ENCODE results near the gene KRTAP10-5. TPM values are rescaled to one million over a fixed set of nuclear protein-coding genes. Genes with fewer than 3 reads are reported as not detected.
"Not testable (repeated sequence)": the region's sequence is repeated elsewhere in the genome, so short reads cannot be mapped to it uniquely, and the experiment has no call there.

The KRTAP10-5 gene
- total RNA-seq, 1 donor from 2014 or later, result not detected

DNA sequence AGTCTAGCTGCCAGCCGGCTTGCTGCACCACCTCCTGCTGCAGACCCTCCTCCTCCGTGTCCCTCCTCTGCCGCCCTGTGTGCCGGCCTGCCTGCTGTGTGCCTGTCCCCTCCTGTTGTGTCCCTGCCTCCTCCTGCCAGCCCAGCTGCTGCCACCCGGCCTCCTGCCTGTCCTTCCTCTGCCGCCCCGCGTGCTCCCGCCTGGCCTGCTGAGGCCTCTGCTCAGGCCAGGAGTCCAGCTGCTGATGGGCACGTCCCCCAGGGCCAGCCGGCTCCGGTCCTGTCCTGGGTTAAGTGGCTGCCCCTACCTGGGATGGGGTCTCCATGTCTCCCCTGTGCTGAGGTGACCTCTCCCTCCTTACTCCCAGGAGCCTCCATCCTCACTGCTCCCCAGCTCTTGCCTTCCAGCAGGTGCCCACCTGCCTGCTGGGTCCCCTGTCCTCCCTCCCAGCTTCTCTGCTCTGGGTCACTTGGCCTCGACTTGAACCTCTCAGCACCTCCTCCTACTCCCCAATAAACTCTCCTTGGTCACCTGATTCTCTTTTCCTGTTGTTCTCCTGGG lies 32.3 kb upstream of the KRTAP10-5 start:
- DNase-seq (ENCODE audit: low spot score in 2 of 2, unreplicated experiment in 2 of 2), result no peak
- TF ChIP-seq, protein P1, sequence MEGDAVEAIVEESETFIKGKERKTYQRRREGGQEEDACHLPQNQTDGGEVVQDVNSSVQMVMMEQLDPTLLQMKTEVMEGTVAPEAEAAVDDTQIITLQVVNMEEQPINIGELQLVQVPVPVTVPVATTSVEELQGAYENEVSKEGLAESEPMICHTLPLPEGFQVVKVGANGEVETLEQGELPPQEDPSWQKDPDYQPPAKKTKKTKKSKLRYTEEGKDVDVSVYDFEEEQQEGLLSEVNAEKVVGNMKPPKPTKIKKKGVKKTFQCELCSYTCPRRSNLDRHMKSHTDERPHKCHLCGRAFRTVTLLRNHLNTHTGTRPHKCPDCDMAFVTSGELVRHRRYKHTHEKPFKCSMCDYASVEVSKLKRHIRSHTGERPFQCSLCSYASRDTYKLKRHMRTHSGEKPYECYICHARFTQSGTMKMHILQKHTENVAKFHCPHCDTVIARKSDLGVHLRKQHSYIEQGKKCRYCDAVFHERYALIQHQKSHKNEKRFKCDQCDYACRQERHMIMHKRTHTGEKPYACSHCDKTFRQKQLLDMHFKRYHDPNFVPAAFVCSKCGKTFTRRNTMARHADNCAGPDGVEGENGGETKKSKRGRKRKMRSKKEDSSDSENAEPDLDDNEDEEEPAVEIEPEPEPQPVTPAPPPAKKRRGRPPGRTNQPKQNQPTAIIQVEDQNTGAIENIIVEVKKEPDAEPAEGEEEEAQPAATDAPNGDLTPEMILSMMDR (IDR thresholded peaks at IDR 0.05; ENCODE audit: unreplicated experiment), result no peak
- H3K27ac Mint-ChIP-seq, result no peak overlapping the region

DNA sequence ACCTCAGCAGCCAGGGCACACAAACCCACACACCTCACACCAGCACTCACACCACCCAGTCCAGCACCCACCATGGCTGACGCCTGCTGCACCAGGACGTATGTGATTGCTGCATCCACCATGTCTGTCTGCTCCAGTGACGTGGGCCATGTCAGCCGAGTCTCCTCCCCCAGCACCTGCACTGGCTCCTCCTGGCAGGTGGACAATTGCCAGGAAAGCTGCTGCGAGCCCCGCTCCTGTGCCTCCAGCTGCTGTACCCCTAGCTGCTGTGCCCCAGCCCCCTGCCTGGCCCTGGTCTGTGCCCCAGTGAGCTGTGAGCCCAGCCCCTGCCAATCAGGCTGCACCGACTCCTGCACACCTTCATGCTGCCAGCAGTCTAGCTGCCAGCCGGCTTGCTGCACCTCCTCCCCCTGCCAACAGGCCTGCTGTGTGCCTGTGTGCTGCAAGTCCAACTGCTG lies 31.7 kb upstream of the KRTAP10-5 start, which contains the start of gene KRTAP10-8:
KRTAP10-8 (plus strand) TSS at position 51 of the 458 bp plus-strand sequence; CDS start at position 73, 22 bp downstream.
- DNase-seq (ENCODE audit: low spot score in 2 of 2, unreplicated experiment in 2 of 2), result no peak
- no peak within 1 kb of the TSS for H3K27ac Mint-ChIP-seq
- TF ChIP-seq, protein P1 (IDR thresholded peaks at IDR 0.05; ENCODE audit: unreplicated experiment), result no peak
- peaks cover 2% of the 10 kb centered on the region for H3K27me3 Mint-ChIP-seq (ENCODE audit: low read depth)
- no peaks in the 10 kb centered on the region for H3K36me3 Mint-ChIP-seq
- no peak within 1 kb of the TSS for H3K4me3 Mint-ChIP-seq
- peaks cover 22% of the 10 kb centered on the region for H3K9me3 Mint-ChIP-seq
- H3K4me1 Mint-ChIP-seq, result no peaks in the 10 kb centered on the region

More for the DNA sequence above, 32.3 kb upstream of the KRTAP10-5 start:
- Mint-ChIP-seq H3K27me3 (ENCODE audit: low read depth) (no peaks in the 10 kb centered on the region), H3K4me1 (no peaks in the 10 kb centered on the region), H3K36me3 (no peaks in the 10 kb centered on the region), H3K4me3 (no peak overlapping the region), H3K9me3 (peaks cover 22% of the 10 kb centered on the region)

DNA sequence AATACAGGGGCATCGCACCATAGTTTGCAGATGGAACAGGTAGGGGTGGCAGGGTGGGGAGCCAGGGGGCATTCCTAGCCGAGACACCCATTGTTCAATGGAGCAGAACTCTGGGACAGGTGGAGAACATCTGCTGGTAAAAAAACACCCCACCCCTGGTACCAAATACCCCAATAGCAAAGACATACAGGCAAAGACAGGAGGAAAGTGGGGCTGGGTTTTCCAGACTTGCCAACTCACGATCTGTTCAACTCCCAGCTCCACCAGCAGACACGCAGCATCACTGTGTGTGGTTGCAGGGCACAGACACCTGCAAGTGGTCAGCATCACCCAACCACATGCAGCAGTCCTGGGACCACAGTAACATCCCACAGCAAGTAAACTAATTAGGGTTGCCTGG lies 31.1 kb upstream of the KRTAP10-5 start:
- Mint-ChIP-seq H3K27ac (no peak overlapping the region), H3K4me1 (no peaks in the 10 kb centered on the region), H3K4me3 (no peak overlapping the region), H3K9me3 (peaks cover 23% of the 10 kb centered on the region), H3K27me3 (ENCODE audit: low read depth) (peaks cover 2% of the 10 kb centered on the region), H3K36me3 (no peaks in the 10 kb centered on the region)
- TF ChIP-seq, protein P1 (IDR thresholded peaks at IDR 0.05; ENCODE audit: unreplicated experiment), result no peak
- no peak for DNase-seq (ENCODE audit: low spot score in 2 of 2, unreplicated experiment in 2 of 2)

DNA sequence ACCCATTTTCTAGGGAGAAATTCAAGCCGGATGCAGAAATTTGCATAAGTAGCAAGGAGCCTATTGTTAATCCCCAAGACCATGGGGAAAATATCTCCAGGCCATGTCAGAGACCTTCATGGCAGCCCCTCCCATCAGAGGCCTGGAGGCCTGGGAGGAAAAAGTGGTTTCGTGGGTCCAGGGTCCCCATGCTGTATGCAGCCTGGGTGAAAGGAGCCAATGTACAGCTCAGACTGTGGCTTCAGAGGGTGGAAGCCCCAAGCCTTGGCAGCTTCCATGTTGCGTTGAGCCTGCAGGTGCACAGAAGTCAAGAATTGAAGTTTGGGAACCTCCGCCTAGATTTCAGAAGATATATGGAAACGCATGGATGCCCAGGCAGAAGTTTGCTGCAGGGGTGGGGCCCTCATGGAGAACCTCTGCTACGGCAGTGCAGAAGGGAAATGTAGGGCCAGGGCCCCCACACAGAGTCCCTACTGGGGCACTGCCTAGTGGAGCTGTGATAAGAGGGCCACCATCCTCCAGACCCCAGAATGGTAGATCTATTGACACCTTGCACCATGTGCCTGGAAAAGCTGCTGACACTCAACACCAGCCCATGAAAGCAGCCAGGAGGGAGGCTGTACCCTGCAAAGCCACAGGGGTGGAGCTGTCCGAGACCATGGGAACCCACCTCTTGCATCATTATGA lies 29.9 kb upstream of the KRTAP10-5 start:
- not testable (repeated sequence) for H3K4me1 Mint-ChIP-seq; H3K27me3 Mint-ChIP-seq (ENCODE audit: low read depth); DNase-seq (ENCODE audit: low spot score in 2 of 2, unreplicated experiment in 2 of 2); H3K27ac Mint-ChIP-seq; H3K4me3 Mint-ChIP-seq; H3K36me3 Mint-ChIP-seq
- H3K9me3 Mint-ChIP-seq, result peaks cover 31% of the 10 kb centered on the region

DNA sequence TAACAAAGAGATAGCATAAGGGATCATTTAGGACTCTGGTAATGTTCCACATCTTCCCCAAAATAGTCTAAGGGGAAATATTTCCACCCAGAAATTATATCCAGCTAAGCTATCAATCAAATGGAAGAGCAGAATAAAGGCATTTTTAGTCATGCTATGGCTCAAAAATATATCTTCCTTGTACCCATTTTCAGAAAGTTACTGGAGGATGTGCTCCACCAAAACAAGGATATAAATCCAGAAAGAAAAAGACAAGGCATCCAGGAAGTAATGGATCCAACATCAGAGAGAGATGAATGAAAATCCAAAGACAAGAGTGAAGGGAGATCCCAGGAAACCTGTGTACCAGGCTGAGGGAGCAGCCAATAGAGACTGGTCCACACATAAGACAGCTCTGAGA lies 28.8 kb upstream of the KRTAP10-5 start:
- no peaks in the 10 kb centered on the region for H3K4me1 Mint-ChIP-seq
- no peak overlapping the region for H3K27ac Mint-ChIP-seq
- no peaks in the 10 kb centered on the region for H3K36me3 Mint-ChIP-seq
- TF ChIP-seq, protein P1 (IDR thresholded peaks at IDR 0.05; ENCODE audit: unreplicated experiment), result no peak
- no peak for DNase-seq (ENCODE audit: low spot score in 2 of 2, unreplicated experiment in 2 of 2)
- peaks cover 40% of the 10 kb centered on the region for H3K9me3 Mint-ChIP-seq
- H3K4me3 Mint-ChIP-seq, result no peak overlapping the region
- H3K27me3 Mint-ChIP-seq (ENCODE audit: low read depth), result peaks cover 13% of the 10 kb centered on the region

DNA sequence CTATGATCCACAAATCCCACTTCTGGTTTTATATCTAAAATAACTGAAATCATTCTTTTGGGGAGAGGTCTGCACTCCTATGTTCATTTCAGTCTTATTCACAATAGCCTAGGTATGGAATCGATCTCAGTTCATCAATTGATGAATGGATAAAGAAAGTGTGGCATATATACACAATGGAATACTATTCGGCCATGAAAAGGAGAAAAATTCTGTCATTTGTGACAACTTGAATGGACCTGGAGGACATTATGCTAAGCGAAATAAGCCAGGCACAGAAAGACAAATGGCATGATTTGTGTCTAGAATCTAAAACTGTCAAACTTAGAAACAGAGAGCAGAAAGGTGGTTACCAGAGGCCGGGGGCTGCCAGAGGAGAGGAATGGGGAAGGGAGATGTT lies 26.1 kb upstream of the KRTAP10-5 start:
- Mint-ChIP-seq H3K4me1 (no peaks in the 10 kb centered on the region), H3K9me3 (peaks cover 39% of the 10 kb centered on the region), H3K27me3 (ENCODE audit: low read depth) (peaks cover 20% of the 10 kb centered on the region), H3K36me3 (no peaks in the 10 kb centered on the region), H3K4me3 (no peak overlapping the region), H3K27ac (no peak overlapping the region)
- TF ChIP-seq, protein P1 (IDR thresholded peaks at IDR 0.05; ENCODE audit: unreplicated experiment), result no peak
- no peak for DNase-seq (ENCODE audit: low spot score in 2 of 2, unreplicated experiment in 2 of 2)

All from mesothelial cell of epicardium (in vitro differentiated cells).